Motor neuron (in vitro differentiated cells): ENCODE data around the gene ARHGAP27. TPM values are rescaled to one million over a fixed set of nuclear protein-coding genes. Genes with fewer than 3 reads are reported as not detected.

Experiments used
- ATAC-seq, 8 experiments: fragments of 200-7000 bp; cut with Tn5 transposase; replicated peaks in 6 of 8; 2 replicates each; pipeline ENCODE4 v1.8.0; 2021; ENCODE audit warnings: mild to moderate bottlenecking in 8 of 8, moderate library complexity in 8 of 8
- H3K27ac ChIP-seq, 2 donors: fragments of 250-450 bp; sonication (Bioruptor Pico); 2 replicates each; pipeline ENCODE4 v1.9.0; 2021; ENCODE audit warnings: antibody characterized with exemption in 2 of 2, mild to moderate bottlenecking in 2 of 2, moderate library complexity in 1 of 2
- H3K4me1 ChIP-seq, 2 donors: fragments of 250-450 bp; sonication (Bioruptor Pico); replicated peaks in 1 of 2; 2 replicates each; pipeline ENCODE4 v1.6.1; 2021; ENCODE audit warnings: antibody characterized with exemption in 2 of 2, mild to moderate bottlenecking in 2 of 2, moderate library complexity in 1 of 2
- H3K4me3 ChIP-seq, 5 donors: fragments of 250-450 bp; sonication (Bioruptor Pico); 2 replicates each; pipeline ENCODE4 v1.9.0; 2021; ENCODE audit warnings: antibody characterized with exemption in 5 of 5, mild to moderate bottlenecking in 5 of 5, moderate library complexity in 4 of 5
- WGBS, 10 experiments: fragments of 450-650 bp; shearing (Covaris generic); methylation state at CpG; one replicate each; pipeline ENCODE4 v1.0.0; 2022; 5-methylcytosine and 5-hydroxymethylcytosine counted together
- in situ Hi-C, 9 experiments: fragments of 400-800 bp; cut with MboI; loops; one replicate each; pipeline ENCODE4 v1.15.0; 2021; ENCODE audit warnings: low sequenced_read_pairs in 9 of 9, low pct_unique_long_range_greater_than_20kb in 2 of 9; ENCODE audit not compliant: unreplicated experiment in 9 of 9
- total RNA-seq, 8 experiments: library from RNA; unstranded; fragments of 300-600 nt; gene quantifications; 2 replicates each; pipeline versions ENCODE4 v1.2.3 to v1.2.4, GENCODE V29; 2022

The ARHGAP27 gene
- total RNA-seq, 8 experiments from 2014 or later, result 0.88 to 4.8 (median 2.4) TPM

GRCh38 chr17:45391918-45392317, 40.8 kb downstream of the ARHGAP27 start:
- in situ Hi-C loops, result loop anchor here in 6 of 9 experiments (25.0 kb wide), 2 partner anchors 105 to 180 kb away; partner anchors contain the start of gene FMNL1 (in 3 of the 6)
- Histone ChIP-seq H3K4me1 (peaks cover 0 to 3% of the 10 kb centered on the region in 2 donors), H3K4me3 (no peak overlapping the region), H3K27ac (no peak overlapping the region)
- WGBS, 10 experiments, result 67 to 100% (median 86%) methylated on average over 1 of the region's 2 CpGs; no CpG with 5 or more reads in 6 of the 10 experiments
- no peak for ATAC-seq

GRCh38 chr17:45391291-45391690, 41.4 kb downstream of the ARHGAP27 start:
- in situ Hi-C loops, result loop anchor here in 6 of 9 experiments (25.0 kb wide), 2 partner anchors 104 to 179 kb away; partner anchors contain the start of gene FMNL1 (in 3 of the 6)
- 19 to 83% (median 34%) methylated on average over 1 to 3 of the region's 5 CpGs; no CpG with 5 or more reads in 6 of the 10 experiments for WGBS, 10 experiments
- no peak for ATAC-seq
- H3K4me1 ChIP-seq, result peaks cover 0 to 3% of the 10 kb centered on the region in 2 donors
- no peak overlapping the region for H3K4me3 ChIP-seq
- no peak overlapping the region for H3K27ac ChIP-seq

- H3K4me3 ChIP-seq, result no peak overlapping the region
- in situ Hi-C loops, result loop anchor here in 6 of 9 experiments (10.0 to 25.0 kb wide), 3 partner anchors 102 to 177 kb away; partner anchors contain the start of gene FMNL1 (in 5 of the 6)
- H3K27ac ChIP-seq, result no peak overlapping the region
- no peak for ATAC-seq
- no peaks in the 10 kb centered on the region for H3K4me1 ChIP-seq
- 0 to 20% (median 14%) methylated on average over 1 to 3 of the region's 3 CpGs; no CpG with 5 or more reads in 7 of the 10 experiments for WGBS, 10 experiments
Observed at GRCh38 chr17:45389354-45389753, 43.3 kb downstream of the ARHGAP27 start.

GRCh38 chr17:45388604-45389325, 43.9 kb downstream of the ARHGAP27 start:
- ATAC-seq, result peak in 5 of 8 experiments; percentile 31 to 98 (median 42)
- WGBS, 10 experiments, result 0 to 89% (median 58%) methylated on average over 1 to 3 of the region's 10 CpGs; no CpG with 5 or more reads in 4 of the 10 experiments
- no peak overlapping the region for H3K4me3 ChIP-seq
- H3K27ac ChIP-seq, result no peak overlapping the region
- in situ Hi-C loops, result loop anchor here in 6 of 9 experiments (10.0 to 25.0 kb wide), 3 partner anchors 101 to 176 kb away; partner anchors contain the start of gene FMNL1 (in 5 of the 6)
- H3K4me1 ChIP-seq, result no peaks in the 10 kb centered on the region

- in situ Hi-C loops, result loop anchor here in 6 of 9 experiments (10.0 to 25.0 kb wide), 3 partner anchors 100 to 175 kb away; partner anchors contain the start of gene FMNL1 (in 5 of the 6)
- Histone ChIP-seq H3K27ac (no peak overlapping the region), H3K4me3 (no peak overlapping the region), H3K4me1 (no peaks in the 10 kb centered on the region)
- WGBS, 10 experiments, result 50 to 90% (median 72%) methylated on average over 1 to 2 of the region's 3 CpGs
- ATAC-seq, result no peak
Observed at GRCh38 chr17:45387739-45388138, 44.9 kb downstream of the ARHGAP27 start.

GRCh38 chr17:45386178-45386577, 46.5 kb downstream of the ARHGAP27 start:
- 60 to 90% (median 80%) methylated on average over 2 to 4 of the region's 4 CpGs; no CpG with 5 or more reads in 3 of the 10 experiments for WGBS, 10 experiments
- Histone ChIP-seq H3K27ac (no peak overlapping the region), H3K4me3 (no peak overlapping the region), H3K4me1 (no peaks in the 10 kb centered on the region)
- ATAC-seq, result no peak
- in situ Hi-C loops, result loop anchor here in 6 of 9 experiments (10.0 to 25.0 kb wide), 3 partner anchors 99 to 174 kb away; partner anchors contain the start of gene FMNL1 (in 5 of the 6)

DNA sequence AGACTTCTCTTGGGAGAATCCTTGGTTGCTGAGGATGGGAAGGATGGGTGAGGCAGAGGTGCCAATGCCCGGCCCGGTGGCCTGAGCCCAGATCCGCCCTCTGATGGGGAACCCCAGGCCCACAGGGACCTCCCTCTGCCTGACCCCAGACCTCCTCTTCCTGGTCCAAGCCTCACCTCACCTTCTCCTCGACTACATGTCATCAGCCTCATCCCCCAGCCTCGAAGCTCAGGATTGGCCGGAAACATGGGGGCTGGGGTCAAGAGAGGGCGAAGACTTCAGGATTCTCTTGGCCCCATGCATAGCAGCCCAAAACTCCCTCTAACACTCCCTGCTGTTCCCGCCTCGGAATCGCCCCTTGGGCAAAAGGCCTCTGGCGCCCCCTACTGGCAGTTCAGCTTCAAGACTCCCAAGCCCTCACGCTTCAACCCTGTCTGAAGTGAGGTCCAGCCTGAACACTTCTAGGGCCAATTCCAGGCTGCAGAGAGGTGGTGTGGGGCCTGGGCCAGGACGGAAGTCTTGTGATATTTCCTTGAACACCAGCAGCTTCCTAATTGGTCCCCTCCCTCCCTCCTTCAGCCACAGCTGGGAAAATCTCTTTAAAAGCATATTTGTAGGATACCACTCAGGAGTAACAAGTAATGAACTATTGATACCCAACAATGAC, 47.2 kb downstream of the ARHGAP27 start:
- ATAC-seq, result peak; percentile 77 to 99 (median 94)
- no peak overlapping the region for H3K4me3 ChIP-seq
- H3K27ac ChIP-seq, result no peak overlapping the region
- 0 to 20% (median 8%) methylated on average over 1 to 9 of the region's 13 CpGs; no CpG with 5 or more reads in 2 of the 10 experiments for WGBS, 10 experiments
- no peaks in the 10 kb centered on the region for H3K4me1 ChIP-seq
- in situ Hi-C loops, result loop anchor here in 6 of 9 experiments (10.0 to 25.0 kb wide), 3 partner anchors 98 to 173 kb away; partner anchors contain the start of gene FMNL1 (in 5 of the 6)

DNA sequence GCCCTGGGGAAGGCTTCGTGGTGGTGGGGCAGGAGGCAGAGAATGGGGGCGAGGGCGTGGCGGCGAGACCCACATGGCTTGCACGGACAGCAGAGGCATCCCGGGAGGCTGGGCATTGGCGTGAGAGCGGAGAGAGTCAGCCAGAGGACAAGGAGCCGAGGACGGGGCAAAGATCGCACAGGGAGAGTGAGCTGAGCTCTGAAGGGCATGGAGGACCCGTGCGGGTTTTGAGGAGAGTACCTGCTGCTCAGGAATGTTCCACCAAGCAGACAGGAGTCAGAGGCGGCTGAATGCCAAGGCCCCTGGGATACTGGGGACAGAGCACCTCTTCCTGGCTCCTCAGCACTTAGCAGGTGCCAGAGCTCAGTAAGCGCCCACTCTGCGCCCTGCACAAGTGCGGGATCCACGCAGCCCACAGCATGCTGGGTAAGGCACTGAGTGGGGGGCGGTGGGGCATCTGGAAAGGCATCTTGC, 47.8 kb downstream of the ARHGAP27 start:
- Histone ChIP-seq H3K4me1 (no peaks in the 10 kb centered on the region), H3K4me3 (no peak overlapping the region), H3K27ac (no peak overlapping the region)
- 86 to 93% methylated on average over 5 to 12 of the region's 20 CpGs; no CpG with 5 or more reads in 8 of the 10 experiments for WGBS, 10 experiments
- in situ Hi-C loops, result loop anchor here in 7 of 9 experiments (5.0 to 25.0 kb wide), 4 partner anchors 98 to 173 kb away; partner anchors contain the start of gene FMNL1 (in 5 of the 7)
- peak in 2 of 8 experiments; percentile 5 to 16 for ATAC-seq

GRCh38 chr17:45384047-45384788, 48.5 kb downstream of the ARHGAP27 start:
- WGBS, 10 experiments, result 0 to 88% (median 62%) methylated on average over 1 to 6 of the region's 7 CpGs; no CpG with 5 or more reads in 4 of the 10 experiments
- Histone ChIP-seq H3K4me1 (no peaks in the 10 kb centered on the region), H3K4me3 (no peak overlapping the region), H3K27ac (no peak overlapping the region)
- no peak for ATAC-seq
- in situ Hi-C loops, result loop anchor here in 7 of 9 experiments (5.0 to 25.0 kb wide), 4 partner anchors 97 to 172 kb away; partner anchors contain the start of gene FMNL1 (in 5 of the 7)

- in situ Hi-C loops, result loop anchor here in 7 of 9 experiments (5.0 to 25.0 kb wide), 4 partner anchors 96 to 171 kb away; partner anchors contain the start of gene FMNL1 (in 5 of the 7)
- no peak overlapping the region for H3K27ac ChIP-seq
- H3K4me3 ChIP-seq, result no peak overlapping the region
- H3K4me1 ChIP-seq, result no peaks in the 10 kb centered on the region
- WGBS, 10 experiments, result 0 to 67% (median 43%) methylated on average over 1 of the region's 1 CpG; no CpG with 5 or more reads in 4 of the 10 experiments
- ATAC-seq, result no peak
Observed at GRCh38 chr17:45383003-45383402, 49.7 kb downstream of the ARHGAP27 start.

DNA sequence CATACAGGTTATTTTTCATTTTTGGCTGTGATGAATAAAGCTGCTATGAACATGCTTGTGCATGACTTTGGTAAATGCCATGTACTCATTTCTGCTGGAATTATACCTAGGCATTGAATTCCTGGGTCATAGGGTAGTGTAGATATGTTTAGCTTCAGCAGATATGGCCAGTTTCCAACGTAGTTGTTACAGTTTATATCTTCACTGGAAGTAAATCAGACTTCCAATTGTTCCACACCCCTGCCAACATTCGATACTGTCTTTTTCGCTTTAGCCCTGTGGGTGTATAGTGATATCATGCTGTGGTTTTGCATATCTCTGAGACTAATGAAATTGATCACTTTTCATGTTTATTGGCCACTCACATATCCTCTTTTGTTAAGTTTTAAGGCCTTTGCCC, 50.4 kb downstream of the ARHGAP27 start:
- no peak overlapping the region for H3K4me3 ChIP-seq
- H3K4me1 ChIP-seq, result no peaks in the 10 kb centered on the region
- 20 to 100% (median 71%) methylated on average over 2 to 3 of the region's 3 CpGs; no CpG with 5 or more reads in 2 of the 10 experiments for WGBS, 10 experiments
- in situ Hi-C loops, result loop anchor here in 7 of 9 experiments (5.0 to 25.0 kb wide), 4 partner anchors 95 to 170 kb away; partner anchors contain the start of gene FMNL1 (in 5 of the 7)
- H3K27ac ChIP-seq, result no peak overlapping the region
- ATAC-seq, result no peak
